ENCODE measurements around the gene IGFN1.

GRCh38 chr1:201198598-201198997 lies 8.0 kb downstream of the IGFN1 start:
- TF ChIP-seq EZH2 (IDR thresholded peaks at IDR 0.05; ENCODE audit: low read depth) (no peak), CTCF (conservative IDR thresholded peaks at IDR 0.05) (no peak)
